ENCODE measurements around the gene ZFTA. TPM values are rescaled to one million over a fixed set of nuclear protein-coding genes. Genes with fewer than 3 reads are reported as not detected.
"Not testable (repeated sequence)": the region's sequence is repeated elsewhere in the genome, so short reads cannot be mapped to it uniquely, and the experiment has no call there.

Gene ZFTA
- total RNA-seq, 1 donor from 2014 or later: 16.4 TPM

DNA sequence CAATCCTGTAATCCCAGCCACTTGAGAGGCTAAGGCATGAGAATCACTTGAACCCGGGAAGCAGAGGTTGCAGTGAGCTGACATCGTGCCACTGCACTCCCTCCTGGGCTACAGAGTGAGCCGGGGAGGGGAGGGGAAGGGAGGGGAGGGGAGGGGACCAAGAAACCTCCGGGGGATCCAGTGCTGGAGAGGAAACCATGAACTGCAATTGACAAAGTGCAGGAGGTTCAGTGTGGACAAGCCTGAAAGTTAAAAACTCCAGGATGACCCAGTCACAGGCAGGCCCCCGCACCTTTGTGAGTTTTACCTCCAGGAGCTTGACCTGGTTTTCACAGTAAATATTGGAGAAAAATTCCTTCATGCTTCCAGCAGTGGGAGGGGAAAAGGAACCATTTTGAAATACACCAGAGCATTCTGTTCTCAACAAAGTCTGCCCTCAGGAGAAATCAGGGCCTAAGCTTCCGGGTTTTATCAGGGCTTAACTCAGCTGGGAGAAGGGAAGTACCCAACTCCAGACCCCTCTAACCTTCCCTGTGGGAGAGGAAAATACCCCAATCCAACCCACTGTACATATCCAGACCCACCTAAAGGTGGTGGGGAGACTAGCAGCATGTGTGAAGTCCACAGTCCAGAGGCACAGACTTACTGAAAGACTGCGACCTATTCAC, 15.5 kb upstream of the ZFTA start:
- no peak for DNase-seq
- no peak for ATAC-seq
- intact Hi-C loops (cut with micrococcal nuclease): no loop called here

DNA sequence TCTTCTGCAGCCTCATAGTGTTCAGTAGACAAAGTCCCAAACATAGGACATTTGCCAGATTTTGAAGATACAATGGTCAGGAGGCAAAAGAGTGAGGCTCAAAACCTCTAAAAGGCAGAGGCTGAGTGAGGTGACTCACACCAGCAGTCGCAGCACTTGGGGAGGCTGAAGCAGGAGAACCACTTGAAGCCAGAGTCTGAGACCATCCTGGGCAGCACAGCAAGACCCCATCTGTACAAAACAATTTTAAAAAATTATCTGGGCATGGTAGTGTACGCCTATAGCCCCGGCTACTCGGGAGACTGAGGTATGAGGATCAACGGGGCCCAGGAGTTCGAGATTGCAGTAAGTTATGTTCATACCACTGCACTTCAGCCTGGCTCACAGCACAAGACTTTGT, 14.2 kb upstream of the ZFTA start:
- intact Hi-C loops (cut with micrococcal nuclease): no loop called here
- DNase-seq (no peak), ATAC-seq (no peak)

GRCh38 chr11:63779039-63779438, 10.5 kb upstream of the ZFTA start:
- ATAC-seq: no peak
- intact Hi-C loops (cut with micrococcal nuclease): no loop called here
- no peak for DNase-seq

DNA sequence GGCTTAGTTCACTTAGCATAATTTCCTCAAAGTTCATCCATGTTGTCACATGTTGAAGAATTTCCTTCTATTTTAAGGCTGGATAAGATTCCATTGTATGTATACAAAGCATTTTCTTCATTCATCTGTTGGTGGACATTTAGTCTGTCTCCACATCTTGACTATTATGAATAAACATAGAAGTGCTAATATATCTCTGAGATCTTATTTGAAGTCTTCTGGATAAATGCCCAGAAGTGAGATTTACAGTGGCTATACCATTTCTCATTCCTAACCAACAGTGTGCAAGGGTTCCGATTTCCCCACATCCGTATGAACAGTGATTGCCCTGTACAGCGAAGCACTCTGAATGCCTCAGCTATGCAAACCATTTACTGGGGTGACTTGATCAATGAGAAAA, 6.6 kb upstream of the ZFTA start:
- DNase-seq (no peak), ATAC-seq (no peak)
- intact Hi-C loops (cut with micrococcal nuclease): no loop called here

- intact Hi-C loops (cut with micrococcal nuclease); DNase-seq; ATAC-seq: not testable (repeated sequence)
These were observed 3.3 kb upstream of the ZFTA start for GRCh38 chr11:63771741-63772318.

- ATAC-seq (no peak), DNase-seq (no peak)
- intact Hi-C loops (cut with micrococcal nuclease): no loop called here
These were observed 2.2 kb upstream of the ZFTA start for GRCh38 chr11:63770763-63771162.

- peak; percentile 32 for DNase-seq
- intact Hi-C loops (cut with micrococcal nuclease): no loop called here
- peak; percentile 1 for ATAC-seq
These were observed 1.3 kb upstream of the ZFTA start for GRCh38 chr11:63769714-63770455.

DNA sequence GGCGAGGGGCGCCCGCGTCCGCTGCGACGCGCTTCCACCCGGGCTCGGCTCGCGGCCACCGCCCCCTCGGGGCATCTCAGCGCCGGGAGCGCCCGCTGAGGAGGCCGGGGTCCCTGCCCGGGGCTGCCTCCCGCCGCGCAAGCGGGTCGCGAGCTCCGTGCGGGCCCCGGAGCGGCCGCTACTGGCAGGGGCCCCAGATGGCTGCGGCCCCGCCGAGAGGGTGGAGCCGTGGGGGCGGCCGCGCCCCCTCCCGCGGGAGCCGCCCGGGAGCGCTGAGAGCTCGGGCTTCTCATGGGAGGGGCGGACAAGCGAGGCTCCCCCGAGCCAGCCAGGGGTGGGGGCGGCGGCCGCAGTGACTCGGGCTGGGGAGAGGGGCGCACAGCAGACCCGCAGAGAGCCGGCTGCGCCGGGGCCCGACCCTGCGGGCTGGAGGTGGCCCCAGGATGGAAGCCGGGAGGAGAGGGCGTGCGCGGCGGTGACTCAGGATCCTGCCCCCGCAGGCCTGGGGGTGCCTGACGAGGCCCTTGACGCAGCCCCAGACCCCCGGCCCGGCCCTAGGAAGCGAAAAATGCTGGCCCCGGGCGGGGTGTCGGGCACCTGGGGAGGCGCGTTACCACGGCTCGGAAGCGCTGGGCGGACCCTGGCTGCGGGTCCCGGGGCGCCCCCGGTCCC, 603 bp upstream of the ZFTA start:
- intact Hi-C loops (cut with micrococcal nuclease): no loop called here
- ATAC-seq (peak; percentile 64), DNase-seq (peak; percentile 73)

- DNase-seq (peak; percentile 61), ATAC-seq (peak; percentile 38)
- intact Hi-C loops (cut with micrococcal nuclease): no loop called here
These were observed 874 bp downstream of the ZFTA start for GRCh38 chr11:63767565-63768236.

DNA sequence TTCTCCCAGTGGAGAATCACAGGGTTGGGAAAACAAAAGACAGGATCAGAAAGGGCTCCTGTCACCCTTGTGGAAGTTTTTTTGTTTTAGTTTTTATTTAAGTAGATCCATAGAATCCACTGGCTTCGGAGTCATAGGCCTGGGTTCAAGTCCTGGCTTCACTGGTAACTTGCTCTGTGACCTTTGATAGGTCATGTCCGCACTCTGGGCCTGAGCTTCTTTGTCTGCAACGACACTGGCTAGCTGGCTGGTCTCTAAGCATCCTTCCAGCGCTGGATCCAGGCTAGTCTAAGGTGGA, 1.4 kb downstream of the ZFTA start:
- intact Hi-C loops (cut with micrococcal nuclease): no loop called here
- no peak for DNase-seq
- no peak for ATAC-seq

GRCh38 chr11:63766531-63767235, 1.9 kb downstream of the ZFTA start:
- intact Hi-C loops (cut with micrococcal nuclease): no loop called here
- ATAC-seq: no peak
- peak; percentile 28 for DNase-seq

GRCh38 chr11:63765688-63766241, 2.8 kb downstream of the ZFTA start:
- intact Hi-C loops (cut with micrococcal nuclease): no loop called here
- ATAC-seq (no peak), DNase-seq (no peak)

DNA sequence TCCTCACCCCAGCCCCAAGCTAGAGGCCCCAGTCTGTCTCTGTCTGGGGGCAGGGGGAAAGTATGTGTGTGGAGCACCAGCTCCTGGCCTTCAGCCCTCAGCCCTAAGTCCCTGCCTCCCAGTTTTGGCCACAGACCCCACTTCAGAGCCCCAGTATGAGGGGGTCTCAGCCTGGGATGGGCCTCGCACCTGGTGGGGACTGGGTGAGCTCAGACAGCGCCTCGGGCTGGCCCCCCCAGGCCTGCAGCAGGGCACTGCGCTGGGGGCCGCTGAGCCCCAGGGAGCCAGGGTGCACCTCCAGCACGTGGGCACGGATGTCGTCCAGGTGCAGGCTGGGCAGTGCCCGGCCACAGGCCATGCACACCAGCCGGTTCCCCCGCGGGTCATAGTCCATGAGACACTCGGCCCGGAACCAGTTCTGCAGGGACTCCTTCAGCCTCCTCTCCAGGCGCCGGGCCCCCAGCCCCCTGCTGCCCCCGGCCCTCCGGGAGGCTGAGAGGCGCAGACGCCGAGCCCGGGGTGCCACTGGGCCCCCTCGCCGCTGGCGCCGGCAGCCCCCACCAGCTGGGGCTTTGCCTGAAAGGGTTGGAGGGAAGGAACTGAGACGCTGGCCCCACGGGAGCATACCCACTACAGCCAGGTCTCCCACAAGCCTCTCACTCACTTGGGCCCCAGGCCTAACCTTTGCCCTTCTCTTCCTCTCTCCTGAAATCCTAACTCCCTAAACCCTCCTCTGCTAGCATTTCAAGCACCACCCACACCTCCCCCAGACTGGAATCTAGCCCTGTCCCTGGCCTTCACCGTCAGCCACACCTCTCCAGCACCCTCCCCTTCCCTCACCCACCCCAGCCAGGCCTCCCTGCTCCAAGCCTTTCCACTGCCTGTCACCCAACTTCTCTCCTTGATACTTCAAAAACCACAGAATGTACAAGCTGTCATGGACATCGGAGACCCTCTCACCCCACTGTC, 3.6 kb downstream of the ZFTA start:
- ATAC-seq: no peak
- peak; percentile 28 for DNase-seq
- intact Hi-C loops (cut with micrococcal nuclease): no loop called here

DNA sequence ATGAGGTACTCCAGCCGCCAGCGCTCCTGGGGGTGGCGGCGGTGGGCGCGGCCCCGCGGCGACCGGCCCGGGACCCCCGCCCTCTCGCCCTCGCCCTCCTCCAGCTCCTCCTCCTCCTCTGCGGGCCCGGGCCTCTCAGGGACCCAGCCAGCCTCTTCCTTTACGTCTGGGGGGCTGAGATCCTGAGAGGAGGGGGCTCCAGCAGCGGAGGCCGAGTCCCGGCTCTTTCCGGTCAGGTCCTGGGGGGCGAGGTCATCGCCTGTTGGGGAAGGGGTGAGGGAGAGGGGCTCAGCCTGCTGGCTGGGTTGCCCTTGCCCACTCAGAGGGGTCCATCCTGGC, 4.3 kb downstream of the ZFTA start:
- DNase-seq: no peak
- intact Hi-C loops (cut with micrococcal nuclease): no loop called here

DNA sequence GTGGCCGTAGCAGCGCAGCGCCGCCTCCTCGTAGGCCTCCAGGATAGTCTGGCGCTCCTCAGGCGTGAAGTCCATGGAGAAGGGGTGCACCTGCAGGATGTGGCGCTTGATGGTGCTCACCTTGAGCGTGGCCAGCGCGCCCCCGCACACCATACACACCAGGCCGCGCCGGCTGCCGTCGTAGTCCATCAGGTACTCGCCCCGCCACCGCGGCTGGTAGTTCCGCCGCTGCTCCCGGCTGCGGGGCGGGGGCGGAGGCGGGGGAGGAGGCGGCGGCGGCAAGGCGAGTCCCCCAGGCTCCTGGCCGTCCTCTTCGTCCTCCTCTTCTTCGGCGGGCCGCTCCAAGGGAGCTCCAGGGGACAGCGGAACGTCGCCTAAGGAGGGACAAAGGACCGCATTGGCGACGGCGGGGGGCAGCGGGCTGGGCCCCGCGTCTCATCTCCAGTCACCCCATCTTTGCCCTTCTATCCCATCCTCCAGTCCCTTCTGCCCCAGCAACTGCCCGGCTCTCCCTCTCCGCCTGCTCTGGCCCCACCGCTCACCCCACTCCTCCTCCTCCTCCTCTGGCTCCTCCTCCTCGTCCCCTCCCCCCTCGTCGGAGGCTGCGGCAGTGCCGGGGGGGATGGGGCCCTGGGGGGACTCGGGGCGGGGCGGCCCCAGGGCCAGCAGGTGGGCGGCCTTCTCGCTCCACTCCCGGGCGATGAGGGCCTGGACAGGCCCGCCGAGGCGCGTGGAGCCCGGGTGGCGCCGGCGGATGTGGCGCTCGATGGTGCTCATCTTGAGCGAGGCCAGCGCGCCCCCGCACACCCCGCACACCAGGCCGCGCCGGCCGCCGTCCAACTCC, 4.9 kb downstream of the ZFTA start:
- DNase-seq: peak; percentile 57
- intact Hi-C loops (cut with micrococcal nuclease): no loop called here
- ATAC-seq: peak; percentile 8

More for the DNA sequence above, 4.3 kb downstream of the ZFTA start:
- no peak for ATAC-seq

GRCh38 chr11:63762654-63763495, 5.7 kb downstream of the ZFTA start:
- intact Hi-C loops (cut with micrococcal nuclease): no loop called here
- peak; percentile 76 for DNase-seq
- peak; percentile 67 for ATAC-seq
